ENCODE results near the gene SLC41A3.
"Not testable (repeated sequence)": the region's sequence is repeated elsewhere in the genome, so short reads cannot be mapped to it uniquely, and the experiment has no call there.

Gene SLC41A3

DNA sequence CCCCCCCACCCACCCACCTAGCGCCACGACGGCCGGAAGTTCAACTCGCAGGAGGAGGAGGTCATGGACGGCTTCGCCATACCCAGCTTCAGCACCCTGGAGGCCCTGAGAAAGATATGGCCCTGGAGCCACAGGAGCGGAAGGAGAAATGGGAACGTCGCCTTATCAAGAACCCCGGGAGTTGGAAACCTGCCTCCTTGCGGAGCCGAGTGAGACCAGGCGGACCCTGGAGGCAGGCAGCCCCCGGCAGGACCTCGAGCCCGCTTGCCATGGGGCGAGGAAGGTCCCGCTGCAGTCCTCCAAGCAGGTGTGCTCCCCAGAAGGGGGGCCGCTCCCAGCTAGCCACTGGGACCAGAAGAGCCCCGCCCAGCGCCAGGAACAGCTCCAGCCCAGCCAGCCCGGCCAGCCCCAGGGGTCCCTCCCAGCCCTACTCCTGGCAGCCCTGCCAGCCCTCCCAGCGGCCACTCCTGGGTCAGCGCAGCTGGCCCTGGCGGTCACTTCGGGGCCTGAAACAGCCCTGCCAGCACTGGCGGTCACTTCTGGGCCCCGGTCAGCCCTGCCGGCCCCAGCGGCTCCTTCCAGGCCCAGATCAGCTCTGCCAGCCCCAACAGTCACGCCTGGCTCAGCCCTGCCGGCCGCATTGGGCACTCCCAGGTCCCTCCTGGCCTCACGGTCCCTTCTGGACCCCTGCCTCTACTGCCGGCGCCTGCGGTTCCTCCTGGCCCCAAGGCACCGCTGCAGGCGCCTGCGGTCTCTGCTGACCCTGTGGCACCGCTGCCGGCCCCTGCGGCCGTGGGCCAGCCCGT, 125.2 kb downstream of the SLC41A3 start:
- H3K27ac ChIP-seq = no peak overlapping the region
- TF ChIP-seq, protein P1, sequence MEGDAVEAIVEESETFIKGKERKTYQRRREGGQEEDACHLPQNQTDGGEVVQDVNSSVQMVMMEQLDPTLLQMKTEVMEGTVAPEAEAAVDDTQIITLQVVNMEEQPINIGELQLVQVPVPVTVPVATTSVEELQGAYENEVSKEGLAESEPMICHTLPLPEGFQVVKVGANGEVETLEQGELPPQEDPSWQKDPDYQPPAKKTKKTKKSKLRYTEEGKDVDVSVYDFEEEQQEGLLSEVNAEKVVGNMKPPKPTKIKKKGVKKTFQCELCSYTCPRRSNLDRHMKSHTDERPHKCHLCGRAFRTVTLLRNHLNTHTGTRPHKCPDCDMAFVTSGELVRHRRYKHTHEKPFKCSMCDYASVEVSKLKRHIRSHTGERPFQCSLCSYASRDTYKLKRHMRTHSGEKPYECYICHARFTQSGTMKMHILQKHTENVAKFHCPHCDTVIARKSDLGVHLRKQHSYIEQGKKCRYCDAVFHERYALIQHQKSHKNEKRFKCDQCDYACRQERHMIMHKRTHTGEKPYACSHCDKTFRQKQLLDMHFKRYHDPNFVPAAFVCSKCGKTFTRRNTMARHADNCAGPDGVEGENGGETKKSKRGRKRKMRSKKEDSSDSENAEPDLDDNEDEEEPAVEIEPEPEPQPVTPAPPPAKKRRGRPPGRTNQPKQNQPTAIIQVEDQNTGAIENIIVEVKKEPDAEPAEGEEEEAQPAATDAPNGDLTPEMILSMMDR (IDR thresholded peaks at IDR 0.05) = no peak
- no peak for TF ChIP-seq ZFX (IDR thresholded peaks at IDR 0.05; ENCODE audit: borderline replicate concordance)

DNA sequence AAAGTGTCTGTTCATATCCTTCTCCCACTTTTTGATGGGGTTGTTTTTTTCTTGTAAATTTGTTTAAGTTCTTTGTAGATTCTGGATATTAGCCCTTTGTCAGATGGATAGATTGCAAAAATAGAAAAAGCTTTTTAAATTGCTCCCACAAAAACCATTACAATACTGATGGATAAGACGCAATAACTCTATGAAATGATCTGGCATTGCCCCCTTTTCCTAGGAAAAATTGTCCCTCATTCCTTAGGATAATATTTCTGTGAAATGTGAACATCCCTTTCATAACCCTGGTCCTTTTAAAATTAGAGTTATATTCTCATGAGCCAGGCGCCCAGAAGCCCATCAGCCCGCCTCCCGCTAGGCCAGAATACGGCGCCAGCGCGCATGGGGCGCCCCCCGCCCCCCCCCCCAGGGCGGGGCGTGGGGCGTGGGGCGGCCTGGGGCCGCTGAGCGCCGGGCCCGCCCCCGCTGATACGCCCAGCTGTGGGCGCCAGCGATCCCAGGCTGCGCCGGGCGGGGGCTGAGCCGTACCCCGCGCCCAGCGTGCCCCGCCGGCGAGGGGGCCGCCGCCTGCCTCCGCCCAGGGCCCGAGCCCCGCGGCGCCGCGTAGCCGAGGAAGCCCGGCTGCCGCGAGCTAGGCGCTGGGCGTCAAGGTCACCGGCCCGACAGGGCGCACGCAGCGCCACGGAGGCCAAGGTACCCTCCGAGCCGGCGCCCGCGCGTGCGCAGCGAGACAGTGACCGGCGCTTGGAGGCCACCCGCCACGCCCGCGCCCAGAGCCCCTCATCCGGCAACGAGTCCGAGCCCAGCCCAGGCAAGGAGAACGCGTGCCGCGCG, 126.0 kb downstream of the SLC41A3 start:
- TF ChIP-seq ZFX (IDR thresholded peaks at IDR 0.05; ENCODE audit: borderline replicate concordance) = no peak
- TF ChIP-seq, protein P1 (IDR thresholded peaks at IDR 0.05) = no peak
- no peak overlapping the region for H3K27ac ChIP-seq

DNA sequence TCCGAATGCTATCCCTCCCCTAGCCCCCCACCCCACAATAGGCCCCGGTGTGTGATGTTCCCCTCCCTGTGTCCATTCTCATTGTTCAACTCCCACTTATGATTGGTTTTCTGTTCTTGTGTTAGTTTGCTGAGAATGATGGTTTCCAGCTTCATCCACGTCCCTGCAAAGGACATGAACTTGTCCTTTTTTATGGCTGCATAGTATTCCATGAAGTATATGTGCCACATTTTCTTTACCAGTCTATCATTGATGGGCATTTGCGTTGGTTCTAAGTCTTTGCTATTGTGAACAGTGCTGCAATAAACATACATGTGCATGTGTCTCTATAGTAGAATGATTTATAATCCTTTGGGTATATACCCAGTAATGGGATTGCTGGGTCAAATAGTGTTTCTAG, 126.9 kb downstream of the SLC41A3 start:
- not testable (repeated sequence) for H3K27ac ChIP-seq

Measured in 22Rv1 (cell line).